8988T (cell line): ENCODE measurements around the gene NIM1K.
"Not testable (repeated sequence)": the region's sequence is repeated elsewhere in the genome, so short reads cannot be mapped to it uniquely, and the experiment has no call there.

ENCODE experiments used
- DNase-seq: peaks from one replicate; pipeline ENCODE4 v3.0.0; 2011

The NIM1K gene

DNA sequence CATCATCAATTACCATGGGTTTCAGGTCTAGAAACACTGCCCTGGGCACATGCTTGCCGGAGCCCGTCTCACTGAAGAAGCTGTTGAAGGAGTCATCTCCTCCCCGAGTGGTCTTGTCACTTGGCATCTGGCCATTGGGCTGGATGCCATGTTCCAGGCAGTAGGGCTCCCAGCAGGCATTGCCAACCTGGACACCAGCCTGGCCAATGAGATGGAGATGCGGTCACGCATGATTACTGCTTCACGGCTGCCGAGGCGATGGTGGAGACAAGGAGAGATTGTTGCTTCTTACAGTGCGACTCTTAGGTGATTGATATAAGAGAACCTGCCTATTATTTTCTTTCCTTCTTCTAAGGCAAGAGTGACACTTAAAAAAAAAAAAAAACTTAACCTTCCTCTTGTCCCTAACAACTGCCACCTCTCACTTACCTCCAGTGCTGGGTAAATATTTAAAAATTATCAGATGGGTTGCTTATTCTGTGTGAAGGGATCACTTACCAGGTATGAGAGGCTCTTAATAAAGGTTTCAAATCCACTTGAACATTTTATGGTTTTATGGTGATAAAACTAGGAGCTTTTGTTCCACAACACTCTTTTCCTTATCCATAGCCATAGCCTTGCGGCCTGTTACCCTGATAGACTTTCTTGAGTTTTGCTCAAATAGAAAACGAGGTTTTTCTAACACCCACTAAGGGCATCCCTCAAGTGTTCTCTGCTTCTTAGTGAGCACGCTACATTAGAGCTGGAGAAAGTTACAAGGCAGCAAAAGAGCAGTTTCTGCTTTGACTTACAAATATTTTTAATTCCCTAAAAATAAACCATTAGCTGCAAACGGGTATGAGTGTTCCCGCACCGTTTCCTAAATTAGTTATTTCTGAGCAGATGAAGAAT lies 41.2 kb downstream of the NIM1K start:
- no peak for DNase-seq

DNA sequence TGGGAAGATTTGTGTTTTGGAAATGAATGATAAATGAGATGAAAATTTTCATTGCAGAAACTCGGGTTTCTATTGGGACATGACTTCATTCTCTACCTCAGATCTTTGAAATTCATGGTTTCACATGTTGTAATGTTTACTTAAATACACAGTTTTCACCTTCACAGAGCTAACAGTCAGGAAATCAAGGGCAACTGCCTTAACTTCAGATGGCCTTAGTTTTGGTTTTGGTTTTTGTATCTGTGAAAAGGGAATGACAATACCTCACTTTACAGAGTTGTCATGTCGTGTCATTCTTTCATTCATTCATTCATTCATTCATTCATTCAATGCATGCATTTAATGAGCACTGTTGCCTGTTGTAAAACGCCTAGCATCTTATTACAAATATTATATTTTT lies 41.9 kb downstream of the NIM1K start:
- no peak for DNase-seq

DNA sequence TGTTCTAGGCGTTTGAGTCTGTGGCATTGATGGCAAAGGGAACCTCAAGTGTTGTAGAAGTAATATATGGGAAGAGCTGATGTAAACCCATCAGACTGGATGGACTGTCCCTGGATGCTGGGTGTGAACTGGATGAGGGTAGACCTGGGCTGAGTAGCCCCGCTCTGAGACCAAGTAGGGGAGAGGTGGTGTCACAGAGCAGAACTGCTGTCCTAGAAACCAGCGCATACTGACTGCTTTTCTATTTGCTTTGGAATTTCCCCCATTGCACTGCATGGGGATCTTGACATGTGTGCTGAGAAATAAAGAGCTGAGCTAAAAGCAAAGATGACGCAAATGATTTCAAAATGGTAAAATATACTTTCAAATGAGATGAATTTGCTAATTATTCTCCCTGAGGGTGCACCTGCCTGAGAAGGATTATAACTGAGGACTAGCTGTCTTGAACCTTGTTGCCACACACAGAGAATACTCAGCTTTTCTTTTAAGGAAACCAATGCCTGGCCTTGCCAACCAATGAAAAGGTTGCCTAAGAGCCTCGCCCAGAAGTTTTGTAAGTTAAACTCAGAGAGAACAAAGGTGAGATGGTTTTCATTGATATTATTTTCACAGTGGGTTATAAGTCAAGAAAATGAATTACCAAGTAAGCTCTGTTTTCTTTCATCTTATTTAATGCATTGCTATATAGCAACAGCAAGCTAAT lies 44.8 kb downstream of the NIM1K start:
- no peak for DNase-seq

DNA sequence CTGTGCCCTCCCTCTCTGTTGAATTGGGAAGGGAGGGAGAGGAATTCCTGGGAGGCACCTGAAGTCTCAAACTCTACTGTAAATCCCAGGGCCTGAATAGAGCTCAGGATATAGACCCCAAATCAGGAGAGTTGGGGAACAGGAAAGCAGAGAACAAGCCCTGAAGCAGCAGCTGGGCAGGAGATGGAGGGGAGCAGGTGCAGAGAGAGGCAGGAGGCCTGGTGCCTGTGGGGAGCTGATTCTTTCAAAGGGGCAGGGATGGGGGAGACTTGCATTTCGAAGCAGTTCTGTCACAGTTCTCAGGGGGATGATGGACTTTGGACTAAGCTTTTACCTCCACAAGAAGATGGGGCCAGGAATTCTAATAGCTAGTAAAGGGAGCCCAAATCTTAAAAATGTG lies 50.2 kb downstream of the NIM1K start:
- no peak for DNase-seq

DNA sequence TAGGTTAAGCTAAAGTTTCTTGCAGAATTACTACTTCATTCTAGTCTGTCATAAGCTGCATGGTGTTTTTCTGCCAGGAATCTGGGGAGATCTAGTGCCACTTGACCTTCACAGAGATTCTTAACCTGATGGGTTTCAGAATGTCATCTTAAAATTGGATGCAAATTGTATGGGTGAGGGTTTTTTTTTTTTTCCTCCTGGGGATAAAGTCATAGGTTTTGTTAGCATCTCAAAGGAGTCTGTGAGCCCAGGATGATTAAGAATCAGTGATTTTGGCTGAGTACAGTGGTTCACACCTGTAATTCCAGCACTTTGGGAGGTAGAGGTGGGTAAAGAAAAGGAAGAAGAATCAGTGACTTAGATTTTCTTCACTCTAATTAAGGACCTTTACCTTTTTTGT lies 51.2 kb downstream of the NIM1K start:
- no peak for DNase-seq

DNA sequence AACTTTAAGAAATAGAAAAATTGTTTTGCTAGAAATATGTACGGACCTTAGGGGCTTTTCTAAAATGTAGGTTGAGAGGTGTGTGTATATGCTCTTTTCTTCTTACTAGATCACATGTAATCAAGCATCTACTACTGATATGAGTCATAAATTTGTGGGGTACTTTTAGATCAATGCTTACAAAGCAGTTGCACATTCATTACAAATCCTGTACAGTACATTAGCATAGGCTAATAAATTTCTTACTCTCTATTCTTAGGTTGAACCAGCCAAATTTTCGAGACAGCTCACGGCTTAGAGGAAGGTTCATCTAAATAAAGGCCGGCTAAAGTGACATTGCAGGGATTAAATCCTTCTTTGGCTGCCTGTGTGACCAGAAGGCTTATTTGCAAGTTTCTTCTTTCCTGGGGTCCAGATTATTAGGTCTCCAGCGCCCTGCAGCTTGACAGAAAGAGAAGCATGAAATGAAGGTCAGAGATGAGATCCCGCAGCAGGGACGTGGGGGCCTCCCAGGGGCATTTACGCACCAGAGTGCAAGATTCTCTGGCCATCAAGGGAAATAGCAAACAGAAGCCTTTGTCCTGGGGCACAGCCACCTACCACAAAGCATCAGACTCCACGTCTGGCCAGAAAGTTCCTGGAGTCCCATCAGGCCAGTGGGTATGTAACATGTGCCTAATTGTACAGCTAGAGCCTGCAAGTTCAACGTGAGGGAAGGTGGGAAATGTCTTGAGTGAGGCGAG lies 53.0 kb downstream of the NIM1K start:
- DNase-seq, result no peak

DNA sequence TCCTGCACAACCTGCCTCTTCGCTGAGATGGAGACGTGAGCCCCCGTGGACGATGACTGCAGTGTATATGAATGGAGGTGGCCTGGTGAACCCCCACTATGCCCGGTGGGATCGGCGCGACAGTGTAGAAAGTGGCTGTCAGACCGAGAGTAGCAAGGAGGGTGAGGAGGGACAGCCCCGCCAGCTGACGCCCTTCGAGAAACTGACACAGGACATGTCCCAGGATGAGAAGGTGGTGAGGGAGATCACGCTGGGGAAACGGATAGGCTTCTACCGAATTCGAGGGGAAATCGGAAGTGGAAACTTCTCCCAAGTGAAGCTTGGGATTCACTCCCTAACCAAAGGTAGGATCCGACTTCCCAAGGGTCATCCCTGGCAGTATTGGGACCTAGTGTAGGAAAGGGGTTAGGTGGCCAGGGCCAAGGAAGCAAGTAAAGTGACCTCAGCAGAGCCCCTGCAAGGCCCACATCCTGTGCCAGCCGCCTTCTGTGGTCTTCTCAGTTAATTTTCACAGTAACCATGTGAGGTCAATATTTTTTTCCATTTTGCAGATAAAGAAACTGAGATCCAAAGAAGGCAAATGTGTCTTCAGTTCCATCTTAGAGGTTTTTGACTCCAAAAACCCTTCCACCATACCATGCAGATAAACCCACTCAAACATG lies 53.8 kb downstream of the NIM1K start:
- no peak for DNase-seq

DNA sequence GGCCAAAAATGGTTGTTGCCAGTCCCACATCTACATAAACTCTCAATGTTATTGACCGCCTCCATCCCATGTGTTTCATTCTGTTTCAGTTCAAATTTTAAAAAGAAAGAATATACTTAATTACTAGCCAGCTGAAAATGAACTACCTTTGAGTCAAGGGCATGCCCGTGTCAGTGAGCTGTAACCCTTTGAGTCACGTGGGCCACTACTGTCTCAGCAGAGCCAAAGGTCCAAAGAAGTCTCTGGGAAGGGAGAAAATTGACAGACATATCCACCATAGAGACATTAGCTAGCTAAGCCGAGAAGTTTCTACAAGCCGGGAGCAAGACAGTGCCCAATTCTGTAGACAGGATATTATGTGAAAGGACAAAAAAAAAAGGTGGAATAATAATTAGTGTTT lies 59.7 kb downstream of the NIM1K start:
- DNase-seq, result no peak

DNA sequence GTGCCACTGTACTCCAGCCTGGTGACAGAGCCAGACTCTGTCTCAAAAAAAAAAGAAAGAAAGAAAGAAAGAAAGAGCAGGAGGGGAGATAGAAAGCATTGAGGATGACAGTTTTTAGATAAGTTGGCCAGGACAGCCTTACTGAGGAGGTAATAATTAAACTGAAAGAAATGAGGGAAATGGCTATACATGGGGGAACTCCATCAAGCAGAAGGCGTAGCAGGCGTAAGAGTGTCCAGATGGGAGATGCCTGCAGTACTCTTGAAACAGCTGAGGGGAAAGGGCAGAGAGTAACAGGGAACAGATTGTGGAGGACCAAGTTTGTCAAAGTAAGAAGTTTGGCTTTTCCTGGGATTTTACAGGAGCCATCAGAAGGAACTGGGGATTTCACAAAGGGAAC lies 63.7 kb downstream of the NIM1K start:
- no peak for DNase-seq

DNA sequence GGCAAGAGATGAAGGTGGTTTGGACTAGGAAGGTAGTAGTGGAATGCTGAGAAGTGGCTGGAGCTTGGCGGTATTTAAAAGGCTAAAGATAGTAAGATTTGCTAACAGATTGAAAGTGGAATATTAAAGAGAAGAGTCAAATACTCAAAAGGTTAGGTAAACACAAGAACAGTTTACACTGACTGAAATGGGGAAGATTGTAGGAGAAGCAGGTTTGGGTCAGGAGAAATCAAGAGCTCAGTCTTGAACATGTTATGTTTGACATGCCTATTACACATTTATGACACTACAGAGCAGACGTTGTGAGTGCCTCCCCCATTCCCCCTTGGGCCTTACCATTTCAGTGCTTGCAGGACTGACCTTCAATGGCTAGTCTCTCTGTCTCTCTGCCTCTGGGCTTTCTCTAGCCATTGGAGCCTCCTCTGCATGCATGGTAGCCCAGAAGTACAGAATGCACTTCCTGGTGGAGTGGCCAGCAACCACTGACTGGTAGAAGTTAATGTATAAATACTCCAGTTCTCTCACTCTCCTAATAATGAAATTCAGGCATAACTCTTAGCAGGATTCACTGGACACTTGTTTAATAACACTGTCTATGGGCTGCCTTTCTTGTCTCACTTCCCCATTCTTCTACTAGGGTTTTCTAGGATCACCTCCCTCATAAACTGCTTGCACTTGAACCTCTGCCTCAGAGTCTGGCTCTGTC lies 64.4 kb downstream of the NIM1K start:
- no peak for DNase-seq

DNA sequence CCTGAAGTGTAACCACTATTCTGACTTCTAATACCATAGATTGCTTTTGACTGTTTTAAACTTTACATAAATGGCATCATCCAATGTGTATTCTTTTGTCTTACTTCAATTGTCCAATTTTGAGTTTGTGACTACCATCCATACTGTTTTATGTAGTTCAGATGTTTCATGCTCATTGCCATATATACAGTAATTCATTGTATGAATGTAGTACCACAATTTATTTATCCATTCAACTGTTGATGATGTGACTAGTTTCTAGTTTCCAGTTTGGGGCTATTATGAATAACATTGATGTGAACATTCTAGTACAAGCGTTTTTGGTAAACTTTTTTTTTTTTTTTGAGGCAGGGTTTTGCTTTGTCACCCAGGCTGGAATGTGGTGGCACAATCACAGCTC lies 66.1 kb downstream of the NIM1K start:
- no peak for DNase-seq

DNA sequence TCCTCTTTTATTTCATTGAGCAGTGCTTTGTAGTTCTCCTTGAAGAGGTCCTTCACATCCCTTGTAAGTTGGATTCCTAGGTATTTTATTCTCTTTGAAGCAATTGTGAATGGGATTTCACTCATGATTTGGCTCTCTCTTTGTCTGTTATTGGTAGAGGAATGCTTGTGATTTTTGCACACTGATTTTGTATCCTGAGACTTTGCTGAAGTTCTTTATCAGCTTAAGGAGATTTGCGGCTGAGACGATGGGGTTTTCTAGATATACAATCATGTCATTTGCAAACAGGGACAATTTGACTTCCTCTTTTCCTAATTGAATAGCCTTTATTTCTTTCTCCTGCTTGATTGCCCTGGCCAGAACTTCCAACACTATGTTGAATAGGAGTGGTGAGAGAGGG lies 70.2 kb downstream of the NIM1K start:
- DNase-seq, result not testable (repeated sequence)

DNA sequence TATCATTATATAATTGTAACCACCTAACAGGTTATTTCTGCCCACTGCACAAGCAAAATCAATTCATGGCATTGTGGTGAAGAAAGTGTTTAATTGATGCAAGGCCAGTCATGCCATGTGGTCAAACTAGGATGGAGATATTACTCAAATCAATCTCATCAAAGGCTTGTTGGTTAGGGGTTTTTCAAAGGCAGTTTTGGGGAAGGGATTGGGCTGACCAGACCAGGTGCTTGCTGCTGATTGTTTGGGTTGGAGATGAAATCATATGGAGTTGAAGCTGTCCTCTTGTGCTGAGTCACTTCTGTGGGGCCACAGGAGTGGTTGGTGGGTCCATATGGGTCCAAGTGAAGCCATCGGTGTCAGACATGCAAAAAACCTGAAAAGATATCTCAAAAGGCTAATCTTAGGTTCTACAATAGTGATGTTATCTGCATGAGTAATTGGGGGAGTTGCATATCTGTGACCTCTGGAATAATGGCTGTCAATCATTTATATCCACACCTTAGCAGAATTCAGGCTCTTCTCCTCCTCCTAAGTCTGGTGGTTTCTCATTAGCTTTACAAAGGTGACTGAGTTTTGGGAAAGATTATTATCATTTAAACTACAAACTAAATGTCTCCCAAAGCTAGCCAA lies 76.3 kb downstream of the NIM1K start:
- no peak for DNase-seq

DNA sequence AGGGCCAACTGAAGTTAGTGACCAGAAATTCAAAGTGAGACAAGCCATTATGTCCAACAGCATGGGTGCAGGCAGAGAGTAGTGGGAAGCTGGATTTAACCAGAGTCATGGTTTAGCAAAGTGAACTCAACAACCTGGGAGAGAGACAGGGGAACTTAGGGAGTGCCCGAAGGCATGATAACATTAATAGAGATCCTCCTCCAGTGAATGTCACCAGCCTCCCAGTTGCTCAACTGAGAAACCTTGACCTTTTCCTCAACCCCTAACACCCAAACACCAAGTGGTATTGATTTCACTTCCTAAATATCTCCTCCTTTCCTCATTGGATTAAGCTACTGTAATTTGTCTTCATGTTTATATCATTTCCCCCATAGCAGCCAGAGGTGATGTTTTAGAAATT lies 78.6 kb downstream of the NIM1K start:
- DNase-seq, result no peak

DNA sequence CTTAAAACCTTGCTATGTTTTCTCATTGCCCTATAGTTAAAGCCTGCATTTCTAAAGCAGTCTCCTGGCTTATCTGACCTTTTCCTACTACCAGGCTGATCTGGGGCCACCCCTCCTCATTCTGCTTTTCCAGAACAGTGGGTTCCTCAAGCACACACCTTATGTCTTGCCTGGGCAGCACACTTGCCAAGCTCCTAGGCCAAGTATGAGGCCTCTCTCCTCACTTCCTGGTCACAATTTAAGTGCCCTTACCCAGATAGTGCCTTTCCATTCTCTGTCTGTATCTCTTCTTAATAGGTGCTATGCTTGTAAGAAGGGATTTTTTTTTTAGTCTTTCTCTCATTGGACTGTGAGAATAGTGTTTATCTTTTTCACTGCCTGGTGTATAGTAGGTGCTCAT lies 81.5 kb downstream of the NIM1K start:
- no peak for DNase-seq

DNA sequence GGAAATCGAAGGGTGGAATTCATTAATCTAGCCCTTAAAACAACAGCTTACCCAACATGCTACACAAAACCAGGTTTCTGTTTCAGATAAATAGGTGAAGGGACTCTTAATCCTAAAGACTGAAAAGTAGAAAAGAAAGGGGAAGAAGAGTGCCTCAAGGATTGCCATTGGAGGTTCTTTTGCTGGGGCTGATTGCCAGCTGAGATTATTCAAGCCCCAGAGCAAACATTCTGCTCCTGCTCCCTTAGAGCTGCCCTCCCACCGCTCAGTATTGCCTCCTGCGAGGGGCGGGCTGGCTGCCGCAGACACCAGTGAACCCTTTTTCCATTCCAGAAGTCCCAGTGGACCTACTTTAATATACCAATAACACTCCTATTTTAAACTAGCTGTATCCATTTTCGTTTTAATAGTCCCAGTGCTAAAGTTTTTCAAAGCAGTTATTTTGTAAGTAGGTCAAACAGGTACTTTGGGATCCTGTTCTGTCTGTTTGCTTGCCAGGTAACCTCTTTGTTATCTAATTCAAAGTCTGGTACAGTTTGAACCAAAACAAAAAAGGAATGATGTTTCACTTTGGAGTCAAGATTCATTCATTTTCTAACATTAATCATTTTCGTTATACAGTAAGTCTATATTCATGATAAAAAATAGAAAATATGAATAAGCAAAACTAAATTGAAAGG lies 82.5 kb downstream of the NIM1K start:
- DNase-seq, result no peak

DNA sequence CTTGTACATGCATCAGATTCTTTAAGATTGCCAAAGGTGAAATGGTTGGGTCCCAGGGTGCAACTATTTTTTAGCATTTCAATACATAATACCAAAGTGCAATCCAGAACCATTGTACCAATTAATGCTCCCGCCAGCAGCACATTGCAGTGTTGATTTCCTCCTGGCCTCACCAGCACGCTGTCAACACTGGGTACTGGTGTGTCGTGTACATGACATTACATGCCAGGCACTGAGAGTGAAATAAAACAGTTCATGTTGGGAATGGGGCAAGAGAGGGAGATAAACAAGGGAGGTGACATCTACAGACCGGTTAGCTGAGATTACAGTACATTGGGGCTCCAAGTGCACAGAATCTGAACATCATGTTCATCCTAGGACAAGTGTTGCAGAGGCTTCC lies 83.4 kb downstream of the NIM1K start:
- DNase-seq, result no peak

DNA sequence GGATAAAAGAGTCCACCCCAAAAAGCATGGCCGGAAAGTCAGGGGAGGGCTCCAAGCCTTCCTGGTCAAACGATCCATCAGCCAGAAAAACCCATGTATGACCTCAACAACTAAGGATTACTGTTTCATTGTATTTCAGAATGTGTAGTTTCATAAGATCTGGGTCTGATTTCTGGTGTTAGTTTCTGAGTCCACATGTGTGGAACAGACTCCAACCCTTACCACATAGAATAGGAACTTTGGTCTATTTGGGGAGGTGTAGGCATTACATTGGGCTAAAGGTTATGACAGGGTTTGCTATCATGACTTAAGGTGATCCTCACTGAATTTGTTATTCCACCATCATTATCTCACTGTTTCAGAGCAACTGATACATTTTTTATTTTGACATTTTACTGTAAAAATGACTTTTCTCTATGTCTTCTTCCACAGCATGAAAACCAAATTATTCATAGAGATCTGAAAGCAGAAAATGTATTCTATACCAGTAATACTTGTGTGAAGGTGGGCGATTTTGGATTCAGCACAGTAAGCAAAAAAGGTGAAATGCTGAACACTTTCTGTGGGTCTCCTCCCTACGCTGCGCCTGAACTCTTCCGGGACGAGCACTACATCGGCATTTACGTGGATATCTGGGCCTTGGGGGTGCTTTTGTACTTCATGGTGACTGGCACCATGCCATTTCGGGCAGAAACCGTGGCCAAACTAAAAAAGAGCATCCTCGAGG lies 87.7 kb downstream of the NIM1K start:
- DNase-seq, result no peak

DNA sequence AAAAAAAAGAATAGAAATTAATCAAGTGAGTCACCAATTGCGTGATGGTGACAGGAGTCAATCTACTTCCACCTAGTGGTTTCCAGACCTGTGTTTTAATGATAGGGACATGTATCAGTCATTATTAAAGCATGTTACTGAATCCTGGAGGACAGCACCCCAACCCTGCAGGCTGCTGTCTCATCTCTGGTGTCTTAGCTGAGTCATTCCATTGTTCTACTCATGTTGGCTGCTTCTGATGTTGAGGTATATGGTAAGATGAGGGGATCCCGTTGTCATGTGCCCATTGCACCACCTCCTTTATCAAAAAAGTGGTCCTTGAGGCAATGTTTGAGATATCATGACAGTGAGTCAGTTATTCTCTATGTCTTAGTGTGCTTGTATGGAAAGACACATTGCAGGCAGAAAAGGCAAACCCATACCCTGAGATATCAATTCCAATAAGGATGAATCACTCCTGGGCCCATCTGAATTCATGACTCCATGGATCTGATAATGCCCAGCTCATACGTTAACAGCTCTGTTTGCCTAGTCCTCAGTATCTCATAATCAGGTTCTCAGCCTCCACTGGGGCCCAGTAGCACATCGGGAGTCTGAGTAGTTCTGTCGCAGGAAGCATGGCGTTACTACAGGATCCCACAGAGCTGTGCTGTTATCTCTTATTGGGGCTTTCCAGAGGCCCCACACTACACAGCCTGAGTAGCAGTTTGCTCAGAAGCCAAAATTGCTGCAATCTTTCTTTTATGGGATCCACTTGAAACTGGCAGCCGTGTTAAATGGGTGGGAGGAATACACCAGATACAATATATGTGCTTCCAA lies 90.0 kb downstream of the NIM1K start:
- DNase-seq, result no peak

DNA sequence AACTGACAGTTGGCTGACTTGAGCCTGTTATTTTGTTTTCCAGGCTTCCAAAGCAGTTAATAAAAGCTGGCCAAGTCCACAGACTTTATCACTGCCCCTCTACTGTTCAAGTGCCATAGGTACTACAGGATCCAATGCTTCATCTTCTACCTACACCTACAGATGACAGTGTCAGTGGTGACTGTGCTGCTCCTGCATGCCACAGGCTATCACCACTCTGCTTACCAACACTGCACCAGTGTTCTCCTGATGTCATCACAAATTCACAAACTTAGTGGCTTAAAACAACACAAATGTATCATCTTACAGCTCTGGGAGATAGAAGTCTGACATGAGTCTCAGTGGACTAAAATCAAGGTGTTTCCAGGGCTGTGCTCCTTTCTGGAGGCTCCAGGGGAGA lies 94.6 kb downstream of the NIM1K start:
- DNase-seq, result no peak
